GM12873 (cell line): Measurements from ENCODE around the gene ARMC2.

Source experiments
- CTCF ChIP-seq: IDR thresholded peaks from 2 replicates; pipeline ENCODE4 v1.5.1; 2012; ENCODE audit warnings: low read depth, mild to moderate bottlenecking, moderate library complexity, low read length, control low read depth; ENCODE audit not compliant: insufficient read depth; ENCODE audit errors: missing control alignments

The ARMC2 gene

GRCh38 chr6:108848116-108848868 lies at the start of gene ARMC2:
Gene ARMC2, plus strand, starts transcription at chr6:108848422. Its CDS starts 5,846 bp downstream, at chr6:108854268.
- no peak for TF ChIP-seq CTCF

DNA sequence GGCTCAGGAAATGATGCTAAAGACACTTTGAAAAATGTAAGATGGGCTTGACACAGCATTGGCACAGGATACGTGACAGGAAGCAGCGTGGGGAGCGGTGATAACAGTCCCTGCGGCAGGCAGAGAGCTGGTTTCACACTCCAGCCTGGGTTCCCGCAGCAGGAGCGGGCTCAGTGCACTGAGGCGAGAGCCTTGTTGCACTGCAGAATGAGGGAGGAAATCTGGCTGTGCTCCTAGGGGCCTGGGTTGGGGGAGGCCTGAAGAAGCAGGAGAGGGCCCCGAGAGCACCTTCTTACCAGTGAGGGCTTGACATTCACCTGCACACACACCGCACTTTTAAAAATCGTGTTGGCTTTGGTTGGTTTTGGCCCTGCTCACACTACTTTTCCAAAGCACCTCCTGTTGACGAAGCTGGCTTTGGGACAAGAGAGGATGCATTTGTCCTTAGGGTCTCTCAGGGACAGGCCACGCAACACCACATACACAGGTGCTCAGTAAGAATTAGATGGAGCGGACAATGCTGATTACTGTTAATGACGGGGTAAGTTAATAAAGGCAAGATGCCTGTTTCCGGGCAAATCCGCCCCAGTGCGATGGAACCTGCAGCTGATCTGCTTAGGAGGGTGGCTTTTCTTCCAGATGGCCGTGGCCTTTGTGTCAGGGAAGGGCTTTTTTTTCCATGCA lies 49.4 kb upstream of the ARMC2 start:
- TF ChIP-seq CTCF = no peak

GRCh38 chr6:108799354-108799717 lies 48.9 kb upstream of the ARMC2 start:
- TF ChIP-seq CTCF = no peak

DNA sequence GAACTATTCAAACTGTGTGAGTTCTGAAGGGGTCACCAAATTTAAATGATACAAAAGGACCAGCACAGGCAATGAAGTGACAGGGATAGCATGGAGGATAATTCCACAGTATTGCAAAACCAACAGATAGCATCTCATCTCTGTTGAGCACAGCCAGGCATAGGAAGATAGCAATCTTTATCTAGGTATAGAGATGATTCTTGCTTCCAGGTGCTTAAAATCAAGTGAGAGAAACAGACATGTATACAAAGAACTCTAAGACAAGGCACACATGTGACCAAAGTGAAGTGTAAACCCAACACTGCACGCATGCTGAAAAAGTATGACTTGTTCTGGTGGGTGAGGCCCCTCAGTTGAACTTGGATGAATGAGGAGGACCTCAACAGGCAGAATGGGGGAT lies 48.4 kb upstream of the ARMC2 start:
- no peak for TF ChIP-seq CTCF

DNA sequence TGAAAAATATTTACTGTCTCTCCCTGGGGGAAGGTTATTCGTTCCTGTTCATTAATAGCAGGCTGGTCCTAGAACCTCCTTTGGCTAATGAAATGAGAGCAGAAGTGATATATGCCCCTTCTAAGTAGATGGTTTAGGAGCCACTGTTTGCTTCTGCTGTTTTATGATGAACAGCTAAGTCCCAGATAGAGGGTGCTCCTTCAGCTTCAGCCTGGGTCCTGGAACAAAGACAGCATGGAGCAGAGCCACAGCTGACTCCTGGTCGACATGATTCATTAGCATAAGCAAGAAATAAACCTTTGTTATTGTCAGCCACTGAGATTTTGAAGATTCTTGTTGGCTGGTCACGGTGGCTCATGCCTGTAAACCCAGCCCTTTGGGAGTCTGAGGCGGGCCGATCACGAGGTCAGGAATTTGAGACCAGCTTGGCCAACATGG lies 47.8 kb upstream of the ARMC2 start:
- no peak for TF ChIP-seq CTCF

DNA sequence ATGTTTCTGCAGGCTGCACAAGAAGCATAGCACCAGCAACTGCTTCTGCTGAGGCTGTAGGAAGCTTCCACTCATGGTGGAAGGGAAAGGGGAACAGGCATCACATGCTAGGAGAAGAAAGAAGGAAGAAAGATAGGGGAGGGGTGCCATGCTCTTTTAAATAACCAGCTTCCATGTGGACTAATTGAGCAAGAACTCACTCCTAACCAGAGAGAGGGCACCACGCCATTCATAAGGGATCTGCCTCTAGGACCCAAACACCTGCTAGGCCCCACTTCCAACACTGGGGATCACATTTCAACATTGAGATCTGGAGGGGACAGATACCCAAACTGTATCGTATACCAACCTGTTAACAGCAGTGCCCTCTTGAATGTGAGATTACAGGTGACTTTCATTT lies 46.9 kb upstream of the ARMC2 start:
- TF ChIP-seq CTCF = no peak

DNA sequence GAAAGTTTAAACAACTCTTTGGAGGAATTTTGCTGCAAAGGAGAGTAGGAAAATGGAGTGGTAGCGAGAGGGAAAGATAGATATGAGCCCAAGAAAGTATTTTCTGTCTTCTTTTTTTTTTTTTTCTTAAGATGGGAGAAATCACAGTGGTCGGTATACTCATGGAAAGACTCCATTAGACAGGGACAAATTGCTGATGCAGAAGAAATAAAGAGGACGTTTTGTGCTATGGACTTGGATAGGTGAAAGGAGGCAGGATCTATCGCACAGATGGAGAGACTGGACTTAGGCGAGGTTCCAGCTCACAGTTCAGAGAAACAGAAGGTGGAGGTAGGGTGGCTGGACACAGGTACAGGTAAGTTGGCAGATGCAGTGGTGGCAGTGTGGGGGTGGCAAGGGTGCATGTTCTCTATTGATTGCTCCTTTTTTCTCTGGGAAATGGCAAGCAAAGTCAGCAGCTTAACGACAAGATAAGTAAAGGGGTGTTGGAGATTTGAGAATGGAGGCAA lies 44.2 kb upstream of the ARMC2 start:
- TF ChIP-seq CTCF = no peak
